GM19455 (cell line): ENCODE data around the gene COL8A1.
"Not testable (repeated sequence)": the region's sequence is repeated elsewhere in the genome, so short reads cannot be mapped to it uniquely, and the experiment has no call there.

Experiments used
- ATAC-seq: cut with Tn5 transposase; IDR thresholded peaks from one replicate; pipeline ENCODE4 v1.9.1; 2021; ENCODE audit not compliant: unreplicated experiment

COL8A1 gene

DNA sequence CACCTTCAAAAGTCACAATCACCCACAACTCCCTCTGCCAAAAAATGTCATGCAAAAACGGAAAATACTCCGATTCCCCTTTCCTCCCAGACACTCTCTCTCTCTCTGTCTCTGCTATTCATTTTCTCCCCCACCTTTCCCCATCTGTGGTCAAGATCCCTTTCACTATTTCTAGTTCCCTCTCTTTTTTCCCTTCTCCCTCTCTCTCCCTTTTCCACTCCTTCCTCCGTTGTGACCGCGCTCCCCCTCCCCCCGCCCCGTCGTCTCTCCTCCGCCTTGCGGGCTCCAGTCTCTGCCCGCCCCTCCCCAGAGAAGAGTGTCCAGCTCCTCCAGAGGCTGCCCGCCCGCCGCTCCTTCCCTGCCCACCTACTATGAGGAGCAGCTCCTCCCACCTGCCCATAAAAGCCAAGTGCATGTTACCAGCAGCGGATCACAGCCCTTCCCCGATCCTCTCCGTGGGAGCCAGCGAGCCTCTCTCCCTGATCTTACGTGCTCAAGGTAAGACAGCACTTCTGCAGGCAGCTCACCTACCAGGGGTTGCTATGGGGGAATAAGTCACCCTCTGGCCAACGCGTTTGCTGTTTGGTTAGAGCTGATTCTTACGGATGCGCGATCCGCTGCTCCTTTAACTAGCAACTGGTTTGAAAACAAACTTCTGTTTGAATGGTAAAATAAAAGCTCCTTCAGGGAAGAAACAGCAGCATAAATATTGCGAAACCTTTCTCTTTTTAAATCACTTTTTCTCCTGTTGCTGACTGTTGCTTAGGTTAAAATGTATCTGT lies at the start of gene COL8A1:
Gene COL8A1, plus strand, starts transcription at position 428 of the 782 bp plus-strand sequence. CDS start 152,089 bp downstream, outside the sequence.
- ATAC-seq: no peak

DNA sequence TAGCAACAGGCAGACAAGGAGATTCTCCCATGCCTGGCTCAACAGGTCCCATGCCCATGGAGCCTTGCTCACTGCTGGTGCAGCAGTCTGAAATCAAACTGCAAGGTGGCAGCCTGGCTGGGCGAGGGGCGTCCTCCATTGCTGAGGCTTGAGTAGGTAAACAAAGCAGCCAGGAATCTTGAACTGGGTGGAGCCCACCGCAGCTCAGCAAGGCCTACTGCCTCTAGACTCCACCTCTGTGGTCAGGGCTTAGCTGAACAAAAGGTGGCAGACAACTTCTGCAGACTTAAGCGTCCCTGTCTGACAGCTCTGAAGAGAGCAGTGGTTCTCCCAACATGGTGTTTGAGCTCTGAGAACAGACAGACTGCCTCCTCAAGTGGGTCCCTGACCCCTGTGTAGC lies 49.2 kb upstream of the COL8A1 start:
- ATAC-seq: not testable (repeated sequence)

- no peak for ATAC-seq
Measured at GRCh38 chr3:99599894-99600293, 38.5 kb upstream of the COL8A1 start.

- ATAC-seq: no peak
Measured at GRCh38 chr3:99601515-99601914, 36.9 kb upstream of the COL8A1 start.

DNA sequence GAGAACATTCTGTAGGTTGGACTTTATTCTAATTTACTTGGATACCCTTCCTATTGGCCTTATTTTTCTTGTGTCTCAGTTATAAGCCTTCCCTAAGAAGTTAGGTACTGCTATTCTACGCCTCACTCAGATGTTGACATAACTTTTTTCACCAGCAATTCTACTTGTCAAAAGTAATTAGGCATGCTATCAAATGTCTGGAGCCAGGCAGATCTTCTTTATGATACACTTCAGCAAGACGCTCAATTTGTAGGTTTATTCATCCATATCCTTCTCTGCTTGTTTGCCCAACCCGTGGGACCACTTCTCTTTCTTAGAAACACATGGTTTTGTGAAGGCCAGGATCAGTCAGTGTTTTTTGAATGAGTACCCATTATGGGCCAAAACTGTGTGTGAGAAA lies 36.2 kb upstream of the COL8A1 start:
- no peak for ATAC-seq

- no peak for ATAC-seq
Measured at GRCh38 chr3:99607151-99607550, 31.2 kb upstream of the COL8A1 start.

- no peak for ATAC-seq
Measured at GRCh38 chr3:99614768-99615167, 23.6 kb upstream of the COL8A1 start.

GRCh38 chr3:99620077-99620767 lies 18.2 kb upstream of the COL8A1 start:
- no peak for ATAC-seq

DNA sequence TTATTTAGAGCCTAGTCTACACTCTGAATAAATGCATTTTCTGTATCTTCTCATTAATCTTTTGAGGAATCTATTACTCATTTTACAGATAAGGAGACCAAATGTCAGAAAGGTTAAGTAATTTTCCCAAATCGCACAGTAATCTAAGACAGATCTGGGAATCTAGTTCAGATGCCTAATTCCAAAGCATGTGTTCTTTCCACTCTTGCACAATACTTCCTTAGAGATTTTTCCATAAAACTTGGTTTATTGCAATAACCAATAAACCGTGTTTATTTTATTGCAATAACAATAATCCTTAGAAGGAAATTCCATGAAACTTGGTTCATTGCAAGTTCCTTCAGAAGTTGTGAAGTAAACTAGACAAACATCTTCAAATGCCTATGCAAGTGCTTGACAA lies 17.4 kb upstream of the COL8A1 start:
- ATAC-seq: no peak

- peak; percentile 40 for ATAC-seq
Measured at GRCh38 chr3:99624496-99625236, 13.7 kb upstream of the COL8A1 start.

DNA sequence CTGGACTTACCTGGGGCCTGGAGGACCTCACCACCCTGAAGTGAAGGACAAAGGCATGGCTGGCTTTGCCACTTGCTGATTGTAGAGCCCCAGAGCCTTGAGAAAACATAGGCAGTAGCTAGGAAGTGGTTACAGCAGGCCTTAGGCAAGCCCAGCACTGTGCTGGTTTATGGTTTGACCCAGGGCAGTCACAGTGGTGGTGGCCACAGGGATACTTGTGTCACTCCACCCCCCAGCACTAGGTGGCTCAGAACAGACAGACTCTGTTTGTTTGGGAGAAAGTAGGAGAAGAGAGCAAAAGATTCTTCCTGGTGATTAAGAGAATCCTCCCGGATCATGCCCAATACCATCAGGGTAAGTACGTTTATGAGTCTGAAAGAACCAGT lies 13.2 kb upstream of the COL8A1 start:
- ATAC-seq: peak; percentile 11

DNA sequence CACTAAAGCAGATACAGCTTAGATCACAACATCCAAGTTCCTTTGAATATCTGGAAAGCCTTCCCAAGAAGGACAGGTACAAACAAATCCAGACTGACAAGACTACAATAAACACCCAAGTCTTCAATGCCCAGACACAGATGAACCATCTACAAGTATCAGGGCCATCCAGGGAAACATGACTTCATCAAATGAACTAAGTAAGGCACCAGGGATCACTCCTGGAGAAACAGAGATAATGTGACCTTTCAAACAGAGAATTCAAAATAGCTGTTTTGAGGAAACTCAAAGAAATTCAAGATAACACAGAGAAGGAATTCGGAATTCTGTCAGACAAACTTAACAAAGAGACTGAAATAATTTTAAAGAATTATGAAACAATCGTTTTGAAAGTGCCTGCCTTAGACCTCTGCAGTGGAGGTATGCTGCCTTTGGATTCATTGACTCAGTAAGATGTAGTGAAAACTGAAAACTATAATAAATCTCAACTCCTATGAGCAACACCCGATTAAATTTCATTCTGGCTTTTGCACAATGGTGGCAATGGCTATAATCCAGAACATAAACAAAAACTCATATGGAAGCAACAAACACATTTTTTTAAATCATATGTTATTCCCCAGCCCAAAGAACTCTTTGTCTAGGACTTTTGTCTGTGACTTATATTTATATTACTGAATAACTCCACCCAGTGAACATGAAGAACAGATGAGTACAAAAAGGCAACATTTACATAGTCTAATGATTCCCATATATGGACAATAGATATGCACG lies 12.6 kb upstream of the COL8A1 start:
- no peak for ATAC-seq

DNA sequence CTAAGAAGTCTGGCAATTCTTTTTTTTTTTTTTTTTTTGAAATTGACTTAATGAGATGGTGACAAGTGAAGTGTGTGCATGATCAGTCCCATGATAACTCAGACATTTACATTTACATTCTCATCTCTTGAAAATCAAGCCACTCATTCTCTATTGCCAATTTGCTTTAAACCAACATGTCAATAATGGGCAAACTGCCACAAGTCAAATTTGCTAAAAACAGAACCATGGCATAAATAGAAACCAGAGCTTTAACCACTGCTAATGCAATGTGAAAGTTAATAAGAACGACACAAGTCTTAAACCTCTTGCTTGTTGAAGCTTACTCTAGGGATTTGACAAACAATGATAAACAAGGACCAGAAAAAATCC lies 12.0 kb upstream of the COL8A1 start:
- ATAC-seq: no peak

GRCh38 chr3:99627062-99627826 lies 11.2 kb upstream of the COL8A1 start:
- ATAC-seq: no peak

- no peak for ATAC-seq
Measured at GRCh38 chr3:99630815-99631214, 7.6 kb upstream of the COL8A1 start.

DNA sequence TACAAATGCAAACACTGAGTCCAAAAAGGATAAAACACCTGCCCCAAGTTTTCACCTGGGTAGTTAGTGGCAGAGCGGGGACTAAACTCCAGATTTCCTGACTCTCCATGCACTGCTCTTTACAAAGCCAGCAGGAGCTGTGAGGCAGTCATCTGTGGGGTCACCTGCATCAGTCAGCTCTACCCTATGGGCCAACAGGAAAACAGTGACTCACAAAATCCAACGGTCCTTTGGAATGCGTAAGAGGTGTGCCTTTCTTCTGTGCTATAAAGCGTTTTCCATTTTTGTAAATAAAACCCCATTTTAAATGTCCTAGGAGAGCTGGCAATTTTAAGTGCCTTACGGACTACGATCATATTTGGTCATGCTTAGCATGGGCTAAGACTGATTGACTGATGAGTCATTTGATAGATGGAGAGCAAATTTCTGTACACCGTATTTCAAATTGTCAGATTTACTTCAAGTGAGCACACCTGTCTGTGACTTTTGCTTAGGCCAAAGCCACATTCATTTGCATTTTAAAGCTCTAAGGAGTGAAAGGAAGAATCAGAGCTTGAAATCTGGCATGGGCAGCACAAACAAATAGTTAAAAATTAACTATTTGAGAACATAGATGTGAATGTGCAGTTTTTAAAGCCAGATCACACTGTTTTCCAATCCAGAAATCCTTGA lies 4.4 kb upstream of the COL8A1 start:
- no peak for ATAC-seq

- no peak for ATAC-seq
Measured at GRCh38 chr3:99634881-99635280, 3.5 kb upstream of the COL8A1 start.

GRCh38 chr3:99635348-99635747 lies 3.0 kb upstream of the COL8A1 start:
- ATAC-seq: no peak

DNA sequence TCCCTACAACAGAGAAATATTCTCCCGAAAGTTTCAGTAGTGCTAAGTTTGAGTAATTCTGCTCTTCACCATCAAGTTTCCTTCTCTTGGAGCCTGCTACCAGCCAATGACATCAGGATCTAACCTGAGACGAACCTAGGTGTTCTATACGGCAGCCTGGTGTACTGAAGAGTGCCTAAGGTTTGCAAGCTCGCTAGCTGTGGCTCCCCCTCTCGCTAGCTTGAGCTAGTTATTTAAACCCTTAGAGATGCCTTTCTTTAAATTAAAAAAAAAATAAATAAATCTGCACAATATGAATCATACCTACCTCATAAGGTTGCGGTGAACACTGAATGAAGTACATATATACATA lies 1.4 kb upstream of the COL8A1 start:
- no peak for ATAC-seq
